Prostate gland (tissue), 2 donors: ENCODE measurements around the gene LIX1L.

Source experiments
- POLR2A ChIP-seq: fragments of 450-650 bp; IDR thresholded peaks from one replicate; pipeline ENCODE4 v1.6.1; 2016; ENCODE audit warnings: antibody characterized with exemption, mild to moderate bottlenecking
- POLR2AphosphoS5 ChIP-seq: sonication (generic); formaldehyde crosslinking; IDR thresholded peaks from one replicate; pipeline ENCODE4 v1.6.1; 2017; ENCODE audit warnings: antibody characterized with exemption
- TF ChIP-seq, protein P1 (sequence below), 4 experiments: fragments of 200-600 bp in 2 of 4; fragments of 450-650 bp in 2 of 4; sonication (generic) in 2 of 4; IDR thresholded peaks; 1 replicate in 3 of 4; 2 replicates in 1 of 4; pipeline ENCODE4 v1.5.1; 2016 to 2019; ENCODE audit warnings: antibody characterized with exemption in 4 of 4, mild to moderate bottlenecking in 2 of 4, moderate library complexity in 2 of 4

GRCh38 chr1:145994391-145995120 is 36.7 kb upstream of the LIX1L start:
- TF ChIP-seq, protein P1, sequence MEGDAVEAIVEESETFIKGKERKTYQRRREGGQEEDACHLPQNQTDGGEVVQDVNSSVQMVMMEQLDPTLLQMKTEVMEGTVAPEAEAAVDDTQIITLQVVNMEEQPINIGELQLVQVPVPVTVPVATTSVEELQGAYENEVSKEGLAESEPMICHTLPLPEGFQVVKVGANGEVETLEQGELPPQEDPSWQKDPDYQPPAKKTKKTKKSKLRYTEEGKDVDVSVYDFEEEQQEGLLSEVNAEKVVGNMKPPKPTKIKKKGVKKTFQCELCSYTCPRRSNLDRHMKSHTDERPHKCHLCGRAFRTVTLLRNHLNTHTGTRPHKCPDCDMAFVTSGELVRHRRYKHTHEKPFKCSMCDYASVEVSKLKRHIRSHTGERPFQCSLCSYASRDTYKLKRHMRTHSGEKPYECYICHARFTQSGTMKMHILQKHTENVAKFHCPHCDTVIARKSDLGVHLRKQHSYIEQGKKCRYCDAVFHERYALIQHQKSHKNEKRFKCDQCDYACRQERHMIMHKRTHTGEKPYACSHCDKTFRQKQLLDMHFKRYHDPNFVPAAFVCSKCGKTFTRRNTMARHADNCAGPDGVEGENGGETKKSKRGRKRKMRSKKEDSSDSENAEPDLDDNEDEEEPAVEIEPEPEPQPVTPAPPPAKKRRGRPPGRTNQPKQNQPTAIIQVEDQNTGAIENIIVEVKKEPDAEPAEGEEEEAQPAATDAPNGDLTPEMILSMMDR (IDR thresholded peaks at IDR 0.05): no peak
- TF ChIP-seq POLR2A (no peak), POLR2AphosphoS5 (no peak)
